HFFc6 (cell line): Measurements from ENCODE around the gene OR2S2. TPM values are rescaled to one million over a fixed set of nuclear protein-coding genes. Genes with fewer than 3 reads are reported as not detected.

Source experiments
- DNase-seq: peaks from one replicate; pipeline ENCODE4 v3.0.0-alpha.2; 2018
- H3K27ac Mint-ChIP-seq: 2 replicates; pipeline ENCODE4 v1.8.0; 2020; ENCODE audit warnings: mild to moderate bottlenecking, mixed read lengths
- H3K27me3 Mint-ChIP-seq: 2 replicates; pipeline ENCODE4 v1.8.0; 2021; ENCODE audit warnings: mild to moderate bottlenecking, moderate library complexity, mixed read lengths; ENCODE audit not compliant: insufficient read depth
- H3K36me3 Mint-ChIP-seq: 2 replicates; pipeline ENCODE4 v1.8.0; 2021; ENCODE audit warnings: low read depth, mixed read lengths
- H3K4me1 Mint-ChIP-seq: 2 replicates; pipeline ENCODE4 v1.8.0; 2020; ENCODE audit warnings: low read depth, mixed read lengths
- H3K4me3 Mint-ChIP-seq: 2 replicates; pipeline ENCODE4 v1.8.0; 2020; ENCODE audit warnings: mild to moderate bottlenecking, moderate library complexity, mixed read lengths
- H3K9me3 Mint-ChIP-seq: 2 replicates; pipeline ENCODE4 v1.8.0; 2020; ENCODE audit warnings: mild to moderate bottlenecking, mixed read lengths
- total RNA-seq, 6 experiments: library from RNA; stranded (reverse); fragmentation: NEBNext Ultra II Directional; extraction: Animal tissue kit (Norgen Biotek cat#: 25700); gene quantifications; 2 replicates in 1 of 6; 3 replicates in 5 of 6; pipeline ENCODE4 v1.2.3, GENCODE V29; 2021
- TF ChIP-seq, protein P1 (sequence below): fragments of 200-600 bp; sonication (generic); IDR thresholded peaks from 2 replicates; pipeline ENCODE4 v1.5.0; 2021; ENCODE audit warnings: antibody characterized with exemption, mild to moderate bottlenecking

Gene OR2S2
- total RNA-seq, 6 experiments from 2014 or later = not detected

DNA sequence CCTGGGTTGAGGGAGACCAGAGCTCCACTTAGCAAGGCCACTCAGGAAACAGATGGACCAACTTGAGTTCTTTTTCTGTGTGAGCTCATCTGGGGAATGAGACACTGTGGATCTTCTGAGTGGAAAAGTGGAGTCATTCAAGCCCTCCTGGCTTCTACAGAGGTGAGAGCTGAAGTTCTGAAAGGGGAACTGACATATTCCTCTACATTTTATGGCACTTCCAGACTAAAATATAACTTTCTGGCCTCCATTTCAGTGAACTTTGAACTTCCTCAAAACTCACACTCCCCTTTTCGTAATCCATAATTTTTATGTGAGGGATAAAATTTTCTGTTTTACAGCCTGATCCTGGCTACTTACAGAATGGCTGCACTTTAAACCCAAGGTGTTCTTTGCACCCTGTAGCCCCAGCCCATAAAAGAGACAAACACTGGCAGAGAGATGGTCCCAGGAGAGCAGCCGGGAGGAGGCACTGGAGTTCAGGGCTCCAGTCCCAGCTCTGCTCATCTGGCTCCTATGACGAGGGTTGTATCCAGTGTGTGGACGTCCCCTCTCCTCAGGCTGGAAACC, 37.8 kb downstream of the OR2S2 start:
- peaks cover 54% of the 10 kb centered on the region for H3K4me1 Mint-ChIP-seq
- H3K9me3 Mint-ChIP-seq = no peaks in the 10 kb centered on the region
- DNase-seq = no peak
- H3K36me3 Mint-ChIP-seq = no peaks in the 10 kb centered on the region; the same call in 1 of the 2 replicates
- no peak overlapping the region for H3K4me3 Mint-ChIP-seq
- peak overlapping the region; percentile 50 for H3K27ac Mint-ChIP-seq
- no peaks in the 10 kb centered on the region; the same call in 1 of the 2 replicates for H3K27me3 Mint-ChIP-seq
- TF ChIP-seq, protein P1, sequence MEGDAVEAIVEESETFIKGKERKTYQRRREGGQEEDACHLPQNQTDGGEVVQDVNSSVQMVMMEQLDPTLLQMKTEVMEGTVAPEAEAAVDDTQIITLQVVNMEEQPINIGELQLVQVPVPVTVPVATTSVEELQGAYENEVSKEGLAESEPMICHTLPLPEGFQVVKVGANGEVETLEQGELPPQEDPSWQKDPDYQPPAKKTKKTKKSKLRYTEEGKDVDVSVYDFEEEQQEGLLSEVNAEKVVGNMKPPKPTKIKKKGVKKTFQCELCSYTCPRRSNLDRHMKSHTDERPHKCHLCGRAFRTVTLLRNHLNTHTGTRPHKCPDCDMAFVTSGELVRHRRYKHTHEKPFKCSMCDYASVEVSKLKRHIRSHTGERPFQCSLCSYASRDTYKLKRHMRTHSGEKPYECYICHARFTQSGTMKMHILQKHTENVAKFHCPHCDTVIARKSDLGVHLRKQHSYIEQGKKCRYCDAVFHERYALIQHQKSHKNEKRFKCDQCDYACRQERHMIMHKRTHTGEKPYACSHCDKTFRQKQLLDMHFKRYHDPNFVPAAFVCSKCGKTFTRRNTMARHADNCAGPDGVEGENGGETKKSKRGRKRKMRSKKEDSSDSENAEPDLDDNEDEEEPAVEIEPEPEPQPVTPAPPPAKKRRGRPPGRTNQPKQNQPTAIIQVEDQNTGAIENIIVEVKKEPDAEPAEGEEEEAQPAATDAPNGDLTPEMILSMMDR = no peak

DNA sequence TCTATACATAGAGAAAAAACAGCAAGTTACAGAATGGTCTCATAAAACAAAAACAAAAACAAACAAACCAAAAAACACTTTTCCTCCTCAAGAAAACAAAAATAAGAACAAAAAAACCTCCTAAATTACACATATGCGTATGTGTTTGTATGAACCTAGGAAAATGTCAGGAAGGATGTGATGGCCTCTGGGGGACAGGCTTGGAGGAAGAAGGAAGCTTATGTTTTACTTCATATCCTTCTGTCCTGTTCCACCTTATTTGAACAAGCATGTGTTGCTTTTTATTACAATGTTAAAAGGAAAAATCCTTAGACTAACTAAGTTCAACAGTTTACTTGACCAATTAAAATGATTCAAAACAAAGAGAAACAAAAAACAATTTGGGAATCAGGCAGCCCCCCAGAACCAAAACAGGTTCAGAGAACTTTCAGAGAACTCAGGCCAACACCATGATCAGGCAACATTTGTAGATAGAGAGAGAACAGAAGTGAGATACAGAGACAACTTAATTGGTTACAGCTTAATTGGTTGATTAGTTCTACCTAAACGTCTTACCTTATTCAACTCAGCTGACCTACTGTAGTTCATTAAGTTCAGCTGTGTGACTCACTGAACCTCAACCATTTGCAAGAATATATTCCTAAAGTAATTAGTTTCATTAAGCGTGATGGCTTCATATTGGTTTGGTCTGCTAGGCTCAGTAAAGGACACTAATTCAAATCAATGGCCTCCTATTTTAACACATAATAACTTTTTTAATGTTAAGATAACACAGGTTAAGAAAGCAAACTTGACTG, 38.5 kb downstream of the OR2S2 start:
- Mint-ChIP-seq H3K4me1 (peaks cover 47% of the 10 kb centered on the region), H3K27me3 (no peaks in the 10 kb centered on the region; the same call in 1 of the 2 replicates), H3K27ac (peak overlapping the region; percentile 50), H3K9me3 (no peaks in the 10 kb centered on the region), H3K4me3 (no peak overlapping the region), H3K36me3 (no peaks in the 10 kb centered on the region; the same call in 1 of the 2 replicates)
- TF ChIP-seq, protein P1 = no peak
- no peak for DNase-seq

DNA sequence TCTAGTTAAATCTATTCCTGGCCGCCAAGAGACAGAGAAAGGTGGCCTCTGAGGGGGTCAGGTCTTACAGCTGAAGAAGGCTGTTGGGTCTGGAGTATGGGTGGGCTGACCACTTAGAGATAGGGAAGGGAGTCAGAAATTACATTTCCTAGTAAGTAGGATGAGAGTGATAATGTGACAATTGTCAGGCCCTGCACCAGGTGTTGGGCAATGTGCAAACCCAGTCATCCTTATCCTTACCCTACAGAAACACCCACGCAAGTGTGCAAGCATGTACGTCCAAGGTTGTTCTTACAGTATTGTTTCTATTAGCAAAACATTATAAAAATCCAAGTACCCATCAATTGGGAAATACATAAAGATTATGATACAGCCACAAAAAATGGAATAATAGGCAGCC, 39.2 kb downstream of the OR2S2 start:
- no peaks in the 10 kb centered on the region for H3K9me3 Mint-ChIP-seq
- no peaks in the 10 kb centered on the region; the same call in 1 of the 2 replicates for H3K27me3 Mint-ChIP-seq
- no peak for DNase-seq
- peak overlapping the region; percentile 55; the same call in 1 of the 2 replicates for H3K27ac Mint-ChIP-seq
- no peaks in the 10 kb centered on the region; the same call in 1 of the 2 replicates for H3K36me3 Mint-ChIP-seq
- TF ChIP-seq, protein P1 = no peak
- peaks cover 41% of the 10 kb centered on the region for H3K4me1 Mint-ChIP-seq
- no peak overlapping the region for H3K4me3 Mint-ChIP-seq

DNA sequence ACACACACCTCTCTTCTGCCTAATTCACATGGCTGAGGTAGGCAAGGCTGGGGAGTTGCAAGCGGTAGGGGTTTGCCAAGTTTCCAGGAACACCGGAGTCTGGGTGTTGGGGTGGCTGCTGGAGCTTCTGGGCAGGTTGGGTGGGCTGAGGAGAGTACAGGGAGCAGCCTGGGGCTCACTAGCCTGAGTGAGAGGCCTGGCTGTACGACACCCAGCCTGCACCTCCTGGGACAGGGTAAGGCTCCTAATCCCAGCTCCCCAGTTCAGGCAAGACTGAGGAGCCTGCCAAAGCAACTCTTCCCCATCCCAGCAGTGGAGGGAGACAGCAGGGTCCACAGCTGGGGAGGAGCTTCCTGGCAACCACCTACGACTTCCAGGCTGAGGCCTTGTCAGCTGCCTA, 40.7 kb downstream of the OR2S2 start:
- Mint-ChIP-seq H3K36me3 (no peaks in the 10 kb centered on the region), H3K27ac (peak overlapping the region; percentile 4; the same call in 1 of the 2 replicates), H3K9me3 (no peaks in the 10 kb centered on the region), H3K27me3 (no peaks in the 10 kb centered on the region; the same call in 1 of the 2 replicates), H3K4me3 (no peak overlapping the region), H3K4me1 (peaks cover 26% of the 10 kb centered on the region)
- TF ChIP-seq, protein P1 = no peak
- DNase-seq = no peak

DNA sequence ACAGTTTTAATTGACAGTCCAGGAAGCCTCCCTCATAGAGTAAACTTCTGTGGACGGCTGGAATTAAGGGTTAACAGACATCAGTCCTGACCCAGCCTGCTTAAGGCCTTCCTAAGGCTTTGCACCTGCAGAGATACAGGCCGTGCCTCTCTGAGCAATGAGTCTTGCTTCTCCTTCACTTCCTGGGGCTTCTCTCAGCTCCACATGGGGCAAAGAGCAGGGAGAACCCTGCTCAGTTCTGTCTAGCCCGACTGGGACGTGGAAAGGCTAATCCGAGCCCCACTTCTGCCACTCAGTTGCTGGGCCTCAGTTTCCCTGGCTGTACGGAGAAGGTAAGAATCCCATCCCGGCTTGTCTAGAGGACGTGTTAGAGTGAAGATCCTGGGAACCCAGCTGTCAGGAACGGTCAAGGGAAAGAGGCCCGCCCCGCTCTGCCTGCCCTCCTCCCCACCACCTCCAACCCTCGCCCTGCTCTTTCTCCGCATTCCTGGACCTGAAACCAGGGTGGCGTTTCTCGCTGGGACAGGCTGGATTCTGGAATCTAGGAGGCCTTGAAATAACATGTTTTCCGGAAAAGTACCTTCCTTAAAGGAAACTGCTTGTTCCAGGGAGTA, 42.2 kb downstream of the OR2S2 start:
- TF ChIP-seq, protein P1 = no peak
- H3K27me3 Mint-ChIP-seq = no peaks in the 10 kb centered on the region; the same call in 1 of the 2 replicates
- H3K4me3 Mint-ChIP-seq = no peak overlapping the region
- no peak overlapping the region for H3K27ac Mint-ChIP-seq
- no peaks in the 10 kb centered on the region for H3K36me3 Mint-ChIP-seq
- DNase-seq = no peak
- H3K4me1 Mint-ChIP-seq = peaks cover 26% of the 10 kb centered on the region
- H3K9me3 Mint-ChIP-seq = no peaks in the 10 kb centered on the region
